ENCODE measurements around the gene OR11A1. TPM values are rescaled to one million over a fixed set of nuclear protein-coding genes. Genes with fewer than 3 reads are reported as not detected.

Gene OR11A1
- polyA plus RNA-seq, 1 donor (not counting 4 experiments of a cell fraction or from before 2014, with no cell fraction given), result not detected

DNA sequence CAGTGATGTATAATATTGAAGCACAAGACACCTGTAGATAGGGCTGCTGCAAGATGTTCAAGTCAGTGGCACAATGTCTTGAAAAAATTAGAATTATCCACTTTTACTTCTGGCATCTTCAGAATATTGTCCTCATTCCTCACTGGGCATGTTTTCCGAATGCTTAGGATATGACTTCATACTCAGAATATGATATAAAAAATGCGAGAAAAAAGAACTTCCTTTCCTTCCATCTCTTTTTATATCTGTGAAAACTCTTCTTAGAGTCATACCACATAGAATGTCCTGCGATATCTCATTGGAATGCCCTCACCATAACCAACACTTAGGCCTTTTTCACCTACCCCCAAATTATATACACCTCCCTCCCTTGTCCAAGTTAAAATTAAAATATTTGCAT, 26.3 kb upstream of the OR11A1 start:
- H3K36me3 ChIP-seq (ENCODE audit: control insufficient read depth in 2 of 2, extremely low read depth in 1 of 2, insufficient read depth in 2 of 2, low read length in 2 of 2), result no peaks in the 10 kb centered on the region
- H3K27me3 ChIP-seq (ENCODE audit: control insufficient read depth, extremely low read depth, insufficient read depth, low read length), result no peaks in the 10 kb centered on the region
- DNase-seq (ENCODE audit: low read depth, low spot score) (no peak), FAIRE-seq (no peak)
- H3K79me2 ChIP-seq (ENCODE audit: control insufficient read depth, insufficient read depth, low read length), result no peaks in the 10 kb centered on the region
- no peaks in the 10 kb centered on the region for H3K4me1 ChIP-seq (ENCODE audit: control insufficient read depth, extremely low read depth, insufficient read depth, low read length)
- H3K9ac ChIP-seq (ENCODE audit: control insufficient read depth, extremely low read depth, insufficient read depth, low read length), result no peak overlapping the region
- no peak for TF ChIP-seq EZH2 (IDR thresholded peaks at IDR 0.05; ENCODE audit: low read length)
- TF ChIP-seq, protein P1, sequence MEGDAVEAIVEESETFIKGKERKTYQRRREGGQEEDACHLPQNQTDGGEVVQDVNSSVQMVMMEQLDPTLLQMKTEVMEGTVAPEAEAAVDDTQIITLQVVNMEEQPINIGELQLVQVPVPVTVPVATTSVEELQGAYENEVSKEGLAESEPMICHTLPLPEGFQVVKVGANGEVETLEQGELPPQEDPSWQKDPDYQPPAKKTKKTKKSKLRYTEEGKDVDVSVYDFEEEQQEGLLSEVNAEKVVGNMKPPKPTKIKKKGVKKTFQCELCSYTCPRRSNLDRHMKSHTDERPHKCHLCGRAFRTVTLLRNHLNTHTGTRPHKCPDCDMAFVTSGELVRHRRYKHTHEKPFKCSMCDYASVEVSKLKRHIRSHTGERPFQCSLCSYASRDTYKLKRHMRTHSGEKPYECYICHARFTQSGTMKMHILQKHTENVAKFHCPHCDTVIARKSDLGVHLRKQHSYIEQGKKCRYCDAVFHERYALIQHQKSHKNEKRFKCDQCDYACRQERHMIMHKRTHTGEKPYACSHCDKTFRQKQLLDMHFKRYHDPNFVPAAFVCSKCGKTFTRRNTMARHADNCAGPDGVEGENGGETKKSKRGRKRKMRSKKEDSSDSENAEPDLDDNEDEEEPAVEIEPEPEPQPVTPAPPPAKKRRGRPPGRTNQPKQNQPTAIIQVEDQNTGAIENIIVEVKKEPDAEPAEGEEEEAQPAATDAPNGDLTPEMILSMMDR (optimal IDR thresholded peaks at IDR 0.05 in 1 of 3, IDR thresholded peaks at IDR 0.05 in 1 of 3, conservative IDR thresholded peaks at IDR 0.05 in 1 of 3; ENCODE audit: extremely low read depth in 1 of 3, insufficient read depth in 2 of 3, low read length in 3 of 3), result no peak
- H3K4me3 ChIP-seq (ENCODE audit: control insufficient read depth in 2 of 3, extremely low read depth in 1 of 3, insufficient read depth in 2 of 3, low read depth in 1 of 3, low read length in 3 of 3), result no peak overlapping the region
- no peak overlapping the region for H3K4me2 ChIP-seq (ENCODE audit: control insufficient read depth, extremely low read depth, insufficient read depth, low read depth, low read length)
- no peak overlapping the region for H3K27ac ChIP-seq (ENCODE audit: control insufficient read depth, insufficient read depth, low read length)
- H4K20me1 ChIP-seq (ENCODE audit: control insufficient read depth, extremely low read depth, insufficient read depth, low read length), result no peaks in the 10 kb centered on the region
- H2AFZ ChIP-seq (ENCODE audit: control insufficient read depth, low read length), result no peak overlapping the region
- dilution Hi-C loops (cut with MboI; ENCODE audit: extremely low pct_ligation_motif_present, low sequenced_read_pairs), result no loop called here
- no peaks in the 10 kb centered on the region for H3K9me1 ChIP-seq (ENCODE audit: control insufficient read depth, extremely low read depth, insufficient read depth, low read length)
- H3K9me3 ChIP-seq (ENCODE audit: control insufficient read depth, low read depth, low read length), result no peaks in the 10 kb centered on the region

DNA sequence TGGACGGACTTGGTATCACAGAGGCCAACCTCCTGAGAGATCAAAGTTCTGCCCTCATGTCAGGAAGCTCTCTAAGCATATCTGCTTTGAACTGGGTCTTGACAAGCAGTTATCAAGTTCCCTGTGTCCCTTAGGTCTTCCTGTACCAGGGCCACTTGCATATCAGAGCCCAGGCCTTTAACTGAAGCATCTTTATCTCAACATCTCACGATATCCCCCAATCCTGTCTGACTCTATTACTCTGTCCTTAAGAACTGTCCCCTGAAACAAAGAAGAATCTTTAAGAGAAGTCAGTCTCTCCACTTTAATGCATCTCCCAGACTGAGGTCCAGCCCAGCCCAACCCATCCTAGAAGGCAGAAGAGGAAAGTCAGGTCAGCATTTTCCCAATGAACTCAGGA, 22.7 kb upstream of the OR11A1 start:
- Histone ChIP-seq H2AFZ (ENCODE audit: control insufficient read depth, low read length) (no peak overlapping the region), H3K27me3 (ENCODE audit: control insufficient read depth, extremely low read depth, insufficient read depth, low read length) (no peaks in the 10 kb centered on the region), H3K9me3 (ENCODE audit: control insufficient read depth, low read depth, low read length) (no peaks in the 10 kb centered on the region), H3K9ac (ENCODE audit: control insufficient read depth, extremely low read depth, insufficient read depth, low read length) (no peak overlapping the region), H3K79me2 (ENCODE audit: control insufficient read depth, insufficient read depth, low read length) (no peaks in the 10 kb centered on the region), H3K9me1 (ENCODE audit: control insufficient read depth, extremely low read depth, insufficient read depth, low read length) (no peaks in the 10 kb centered on the region), H3K4me1 (ENCODE audit: control insufficient read depth, extremely low read depth, insufficient read depth, low read length) (no peaks in the 10 kb centered on the region), H3K4me3 (ENCODE audit: control insufficient read depth in 2 of 3, extremely low read depth in 1 of 3, insufficient read depth in 2 of 3, low read depth in 1 of 3, low read length in 3 of 3) (no peak overlapping the region), H4K20me1 (ENCODE audit: control insufficient read depth, extremely low read depth, insufficient read depth, low read length) (no peaks in the 10 kb centered on the region), H3K4me2 (ENCODE audit: control insufficient read depth, extremely low read depth, insufficient read depth, low read depth, low read length) (no peak overlapping the region), H3K36me3 (ENCODE audit: control insufficient read depth in 2 of 2, extremely low read depth in 1 of 2, insufficient read depth in 2 of 2, low read length in 2 of 2) (no peaks in the 10 kb centered on the region), H3K27ac (ENCODE audit: control insufficient read depth, insufficient read depth, low read length) (no peak overlapping the region)
- no peak for DNase-seq (ENCODE audit: low read depth, low spot score)
- dilution Hi-C loops (cut with MboI; ENCODE audit: extremely low pct_ligation_motif_present, low sequenced_read_pairs), result no loop called here
- no peak for FAIRE-seq
- TF ChIP-seq, protein P1 (optimal IDR thresholded peaks at IDR 0.05 in 1 of 3, IDR thresholded peaks at IDR 0.05 in 1 of 3, conservative IDR thresholded peaks at IDR 0.05 in 1 of 3; ENCODE audit: extremely low read depth in 1 of 3, insufficient read depth in 2 of 3, low read length in 3 of 3), result no peak
- no peak for TF ChIP-seq EZH2 (IDR thresholded peaks at IDR 0.05; ENCODE audit: low read length)

All from keratinocyte (primary cell).